MM.1S (cell line): ENCODE data around the gene NHSL2.

Experiments used
- DNase-seq: peaks from one replicate; pipeline ENCODE4 v3.0.0-alpha.2; 2015
- H2AFZ ChIP-seq: fragments of 300-600 bp; sonication (generic); 2 replicates; pipeline ENCODE4 v1.6.0; 2016; ENCODE audit warnings: antibody characterized with exemption, low read length
- H3F3A ChIP-seq: fragments of 300-600 bp; sonication (generic); 2 replicates; pipeline ENCODE4 v1.6.1; 2016; ENCODE audit warnings: mild to moderate bottlenecking, antibody characterized with exemption, low read length, moderate library complexity, mixed read lengths; ENCODE audit not compliant: insufficient read depth
- H3K27ac ChIP-seq: fragments of 300-600 bp; sonication (generic); 2 replicates; pipeline ENCODE4 v1.5.1; 2016; ENCODE audit warnings: mild to moderate bottlenecking, low read length
- H3K27me3 ChIP-seq: fragments of 300-600 bp; sonication (generic); replicated peaks from 2 replicates; pipeline ENCODE4 v1.6.0; 2016; ENCODE audit warnings: low read length; ENCODE audit not compliant: insufficient read depth
- H3K36me3 ChIP-seq: fragments of 300-600 bp; sonication (generic); replicated peaks from 2 replicates; pipeline ENCODE4 v1.6.1; 2016; ENCODE audit warnings: mild to moderate bottlenecking, low read length, mixed read lengths; ENCODE audit not compliant: insufficient read depth
- H3K4me1 ChIP-seq: fragments of 300-600 bp; sonication (generic); 2 replicates; pipeline ENCODE4 v1.6.1; 2016; ENCODE audit warnings: low read length, mixed read lengths
- H3K4me2 ChIP-seq: fragments of 300-600 bp; sonication (generic); 2 replicates; pipeline ENCODE4 v1.6.0; 2016; ENCODE audit warnings: low read depth, low read length
- H3K4me3 ChIP-seq: fragments of 300-600 bp; sonication (generic); 2 replicates; pipeline ENCODE4 v1.5.1; 2016; ENCODE audit warnings: low read length, mixed read lengths
- H3K79me2 ChIP-seq: fragments of 300-600 bp; sonication (generic); 2 replicates; pipeline ENCODE4 v1.6.1; 2016; ENCODE audit warnings: mixed run types, low read length, mixed read lengths
- H3K9ac ChIP-seq: fragments of 300-600 bp; sonication (generic); 2 replicates; pipeline ENCODE4 v1.6.1; 2016; ENCODE audit warnings: low read length, mixed read lengths
- H3K9me2 ChIP-seq: fragments of 300-600 bp; sonication (generic); replicated peaks from 2 replicates; pipeline ENCODE4 v1.6.1; 2016; ENCODE audit warnings: mild to moderate bottlenecking, low read length, mixed read lengths; ENCODE audit not compliant: insufficient read depth
- H3K9me3 ChIP-seq: fragments of 300-600 bp; sonication (generic); replicated peaks from 2 replicates; pipeline ENCODE4 v1.6.1; 2016; ENCODE audit warnings: mild to moderate bottlenecking, low read length, mixed read lengths; ENCODE audit not compliant: insufficient read depth
- H4K20me1 ChIP-seq: fragments of 300-600 bp; sonication (generic); 2 replicates; pipeline ENCODE4 v1.6.1; 2016; ENCODE audit warnings: mild to moderate bottlenecking, low read length, moderate library complexity, mixed read lengths; ENCODE audit not compliant: insufficient read depth
- EZH2 ChIP-seq: fragments of 300-600 bp; sonication (generic); optimal IDR thresholded peaks from 2 replicates; pipeline ENCODE3; 2017; ENCODE audit warnings: low read depth, mild to moderate bottlenecking, antibody characterized with exemption, low read length, mixed read lengths
- EZH2phosphoT487 ChIP-seq: fragments of 300-600 bp; sonication (generic); IDR thresholded peaks from 2 replicates; pipeline ENCODE4 v1.6.1; 2018; ENCODE audit warnings: antibody characterized with exemption, low read length
- TF ChIP-seq, protein P1 (sequence below): fragments of 300-600 bp; sonication (generic); IDR thresholded peaks from 2 replicates; pipeline ENCODE4 v1.5.1; 2016; ENCODE audit warnings: antibody characterized with exemption, low read length, mixed read lengths

The NHSL2 gene

DNA sequence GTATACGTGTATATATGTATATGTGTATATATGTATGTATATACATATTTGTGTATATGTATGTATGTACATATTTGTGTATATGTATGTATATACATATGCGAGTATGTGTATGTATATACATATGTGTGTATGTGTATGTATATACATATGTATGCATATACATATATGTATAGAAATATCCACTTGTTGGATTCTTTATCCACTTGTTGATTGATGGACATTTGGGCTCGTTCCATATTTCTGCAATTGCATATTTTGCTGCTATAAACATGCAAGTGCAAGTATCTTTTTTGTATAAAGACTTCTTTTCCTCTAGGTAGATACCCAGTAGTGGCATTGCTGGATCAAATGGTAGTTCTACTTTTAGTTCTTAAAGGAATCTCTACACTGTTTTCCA is 25.5 kb upstream of the NHSL2 start:
- H4K20me1 ChIP-seq = no peaks in the 10 kb centered on the region
- no peaks in the 10 kb centered on the region for H3K9me3 ChIP-seq
- H3K79me2 ChIP-seq = no peaks in the 10 kb centered on the region
- H3K4me3 ChIP-seq = no peak overlapping the region
- H3K27me3 ChIP-seq = no peaks in the 10 kb centered on the region
- H3K4me2 ChIP-seq = no peak overlapping the region
- H3K36me3 ChIP-seq = no peaks in the 10 kb centered on the region
- no peak overlapping the region for H3K9ac ChIP-seq
- H3F3A ChIP-seq = no peaks in the 10 kb centered on the region
- no peak overlapping the region for H2AFZ ChIP-seq
- TF ChIP-seq EZH2 (no peak), EZH2phosphoT487 (no peak)
- TF ChIP-seq, protein P1, sequence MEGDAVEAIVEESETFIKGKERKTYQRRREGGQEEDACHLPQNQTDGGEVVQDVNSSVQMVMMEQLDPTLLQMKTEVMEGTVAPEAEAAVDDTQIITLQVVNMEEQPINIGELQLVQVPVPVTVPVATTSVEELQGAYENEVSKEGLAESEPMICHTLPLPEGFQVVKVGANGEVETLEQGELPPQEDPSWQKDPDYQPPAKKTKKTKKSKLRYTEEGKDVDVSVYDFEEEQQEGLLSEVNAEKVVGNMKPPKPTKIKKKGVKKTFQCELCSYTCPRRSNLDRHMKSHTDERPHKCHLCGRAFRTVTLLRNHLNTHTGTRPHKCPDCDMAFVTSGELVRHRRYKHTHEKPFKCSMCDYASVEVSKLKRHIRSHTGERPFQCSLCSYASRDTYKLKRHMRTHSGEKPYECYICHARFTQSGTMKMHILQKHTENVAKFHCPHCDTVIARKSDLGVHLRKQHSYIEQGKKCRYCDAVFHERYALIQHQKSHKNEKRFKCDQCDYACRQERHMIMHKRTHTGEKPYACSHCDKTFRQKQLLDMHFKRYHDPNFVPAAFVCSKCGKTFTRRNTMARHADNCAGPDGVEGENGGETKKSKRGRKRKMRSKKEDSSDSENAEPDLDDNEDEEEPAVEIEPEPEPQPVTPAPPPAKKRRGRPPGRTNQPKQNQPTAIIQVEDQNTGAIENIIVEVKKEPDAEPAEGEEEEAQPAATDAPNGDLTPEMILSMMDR = no peak
- no peak overlapping the region for H3K27ac ChIP-seq
- no peaks in the 10 kb centered on the region for H3K9me2 ChIP-seq
- no peak for DNase-seq
- no peaks in the 10 kb centered on the region for H3K4me1 ChIP-seq

DNA sequence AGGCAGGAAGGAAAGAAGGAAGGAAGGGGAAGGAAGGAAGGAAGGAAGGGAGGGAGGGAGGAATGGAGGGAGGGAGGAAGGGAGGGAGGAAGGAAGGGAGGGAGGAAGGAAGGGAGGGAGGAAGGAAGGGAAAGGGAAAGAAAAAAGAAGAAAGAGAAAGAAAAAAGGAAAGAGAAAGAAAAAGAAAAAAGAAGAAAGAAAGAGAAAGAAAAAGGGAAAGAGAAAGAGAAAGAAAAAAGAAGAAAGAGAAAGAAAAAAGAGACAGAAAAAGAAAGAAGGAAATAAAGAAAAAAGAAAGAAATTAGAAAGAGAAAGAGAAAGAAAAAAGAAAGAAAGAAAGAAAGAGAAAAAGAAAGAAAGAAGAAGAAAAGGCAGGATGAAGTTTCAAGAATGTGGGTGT is 15.0 kb upstream of the NHSL2 start:
- Histone ChIP-seq H3K36me3 (no peaks in the 10 kb centered on the region), H4K20me1 (no peaks in the 10 kb centered on the region), H3K27ac (no peak overlapping the region), H3K4me3 (no peak overlapping the region), H3K27me3 (no peaks in the 10 kb centered on the region), H3K4me1 (no peaks in the 10 kb centered on the region), H3K9me2 (no peaks in the 10 kb centered on the region), H3K79me2 (no peaks in the 10 kb centered on the region), H2AFZ (no peak overlapping the region), H3K9me3 (no peaks in the 10 kb centered on the region), H3K9ac (no peak overlapping the region), H3K4me2 (no peak overlapping the region), H3F3A (no peaks in the 10 kb centered on the region)
- TF ChIP-seq EZH2phosphoT487 = no peak
- TF ChIP-seq, protein P1 = no peak
- no peak for TF ChIP-seq EZH2
- no peak for DNase-seq

DNA sequence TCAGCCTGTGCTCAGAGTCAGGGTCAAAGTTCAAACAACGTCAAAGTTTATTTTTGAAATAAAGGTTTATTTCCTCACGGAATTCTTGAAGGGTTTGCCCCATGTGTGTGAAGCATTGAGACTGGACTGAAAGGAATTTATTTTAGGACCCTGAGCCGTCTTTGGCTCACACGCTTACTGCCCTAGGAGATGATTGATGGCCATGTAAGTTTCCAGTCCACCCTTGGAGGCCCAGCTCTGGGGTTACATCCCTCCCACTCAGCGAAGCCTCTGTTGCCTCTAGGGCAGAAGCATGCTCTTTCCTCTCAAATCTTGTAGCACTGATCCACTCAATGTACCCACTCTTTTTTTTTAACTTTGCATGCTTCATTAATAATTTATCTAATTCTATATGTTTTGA is 4.5 kb upstream of the NHSL2 start:
- H3K36me3 ChIP-seq = no peaks in the 10 kb centered on the region
- no peaks in the 10 kb centered on the region for H3K9me3 ChIP-seq
- no peak for DNase-seq
- H2AFZ ChIP-seq = no peak overlapping the region
- no peak overlapping the region for H3K27ac ChIP-seq
- no peak overlapping the region for H3K9ac ChIP-seq
- H3K27me3 ChIP-seq = no peaks in the 10 kb centered on the region
- H3K4me3 ChIP-seq = no peak overlapping the region
- H3K4me2 ChIP-seq = no peak overlapping the region
- no peaks in the 10 kb centered on the region for H3F3A ChIP-seq
- H3K79me2 ChIP-seq = no peaks in the 10 kb centered on the region
- no peaks in the 10 kb centered on the region for H3K9me2 ChIP-seq
- H4K20me1 ChIP-seq = no peaks in the 10 kb centered on the region
- H3K4me1 ChIP-seq = 0 out of 2 replicates have a peak, but pooled peaks cover 3% of the 10 kb centered on the region
- TF ChIP-seq, protein P1 = no peak
- TF ChIP-seq EZH2phosphoT487 = no peak
